GM04504 (cell line): Measurements from ENCODE around the gene SLC5A10.
"Not testable (repeated sequence)": the region's sequence is repeated elsewhere in the genome, so short reads cannot be mapped to it uniquely, and the experiment has no call there.

Source experiments
- DNase-seq: peaks from one replicate; pipeline ENCODE4 v3.0.0-alpha.2; 2012; ENCODE audit warnings: low read depth

The SLC5A10 gene

GRCh38 chr17:18947866-18948265 is 4.1 kb upstream of the SLC5A10 start:
- DNase-seq, result no peak

- DNase-seq, result no peak
Measured at GRCh38 chr17:18948476-18949006, 3.4 kb upstream of the SLC5A10 start.

GRCh38 chr17:18949566-18949965 is 2.4 kb upstream of the SLC5A10 start:
- DNase-seq, result no peak

- DNase-seq, result no peak
Measured at GRCh38 chr17:18950346-18950745, 1.6 kb upstream of the SLC5A10 start.

GRCh38 chr17:18950944-18951905 is 740 bp upstream of the SLC5A10 start:
- DNase-seq, result no peak

GRCh38 chr17:18953231-18953728 is 1.3 kb downstream of the SLC5A10 start:
- DNase-seq, result no peak

- no peak for DNase-seq
Measured at GRCh38 chr17:18954321-18954720, 2.4 kb downstream of the SLC5A10 start.

- no peak for DNase-seq
Measured at GRCh38 chr17:18955009-18955408, 3.0 kb downstream of the SLC5A10 start.

GRCh38 chr17:18956021-18956420 is 4.1 kb downstream of the SLC5A10 start:
- not testable (repeated sequence) for DNase-seq

- no peak for DNase-seq
Measured at GRCh38 chr17:18956581-18956980, 4.6 kb downstream of the SLC5A10 start.

GRCh38 chr17:18957831-18958230 is 5.9 kb downstream of the SLC5A10 start:
- DNase-seq, result no peak

GRCh38 chr17:18958611-18959010 is 6.6 kb downstream of the SLC5A10 start:
- DNase-seq, result no peak

- DNase-seq, result no peak
Measured at GRCh38 chr17:18959071-18959844, 7.3 kb downstream of the SLC5A10 start.

GRCh38 chr17:18959845-18960240 is 7.9 kb downstream of the SLC5A10 start:
- no peak for DNase-seq

- DNase-seq, result no peak
Measured at GRCh38 chr17:18960241-18960665, 8.3 kb downstream of the SLC5A10 start.

GRCh38 chr17:18960803-18961511 is 9.0 kb downstream of the SLC5A10 start:
- DNase-seq, result peak; percentile 32

GRCh38 chr17:18961634-18962493 is 9.9 kb downstream of the SLC5A10 start:
- no peak for DNase-seq

GRCh38 chr17:18962494-18962815 is 10.5 kb downstream of the SLC5A10 start:
- no peak for DNase-seq

GRCh38 chr17:18963126-18964017 is 11.4 kb downstream of the SLC5A10 start:
- no peak for DNase-seq

GRCh38 chr17:18964018-18964351 is 12.0 kb downstream of the SLC5A10 start:
- DNase-seq, result no peak
